Measurements from ENCODE around the gene LYRM7.

GRCh38 chr5:131245948-131246347 is 75.2 kb downstream of the LYRM7 start:
- TF ChIP-seq NR2C2 (IDR thresholded peaks at IDR 0.05; ENCODE audit: borderline replicate concordance, control insufficient read depth, insufficient read length, low read depth) (no peak), RBBP5 (conservative IDR thresholded peaks at IDR 0.05) (no peak), MLLT1 (IDR thresholded peaks at IDR 0.05) (no peak), SRF (IDR thresholded peaks at IDR 0.05; ENCODE audit: low read depth in 2 of 2, low read length in 2 of 2) (no peak), BCL11A (IDR thresholded peaks at IDR 0.05; ENCODE audit: low read depth, low read length) (no peak), POLR2AphosphoS2 (IDR thresholded peaks at IDR 0.05; ENCODE audit: low read depth, low read length) (no peak), CBX3 (IDR thresholded peaks at IDR 0.05; ENCODE audit: borderline replicate concordance, low read depth) (no peak), TARDBP (IDR thresholded peaks at IDR 0.05; ENCODE audit: borderline replicate concordance) (no peak), IKZF1 (conservative IDR thresholded peaks at IDR 0.05) (no peak)
